ENCODE data around the gene TTC6. TPM values are rescaled to one million over a fixed set of nuclear protein-coding genes. Genes with fewer than 3 reads are reported as not detected.

The TTC6 gene
- total RNA-seq, 1 experiment from 2014 or later = not detected

GRCh38 chr14:37593511-37594237 is 1.8 kb upstream of the TTC6 start:
- in situ Hi-C loops (cut with HindIII; ENCODE audit: low sequenced_read_pairs) = no loop called here
- no peak for DNase-seq (ENCODE audit: low spot score)

GRCh38 chr14:37594238-37594970 is 1.0 kb upstream of the TTC6 start:
- in situ Hi-C loops (cut with HindIII; ENCODE audit: low sequenced_read_pairs) = no loop called here
- DNase-seq (ENCODE audit: low spot score) = peak; percentile 49

GRCh38 chr14:37595809-37596621 is 586 bp downstream of the TTC6 start:
- in situ Hi-C loops (cut with HindIII; ENCODE audit: low sequenced_read_pairs) = no loop called here
- DNase-seq (ENCODE audit: low spot score) = no peak

GRCh38 chr14:37596790-37597472 is 1.5 kb downstream of the TTC6 start:
- no peak for DNase-seq (ENCODE audit: low spot score)
- in situ Hi-C loops (cut with HindIII; ENCODE audit: low sequenced_read_pairs) = no loop called here

GRCh38 chr14:37597538-37597913 is 2.1 kb downstream of the TTC6 start:
- in situ Hi-C loops (cut with HindIII; ENCODE audit: low sequenced_read_pairs) = no loop called here

GRCh38 chr14:37597914-37598746 is 2.7 kb downstream of the TTC6 start:
- no peak for DNase-seq (ENCODE audit: low spot score)
- in situ Hi-C loops (cut with HindIII; ENCODE audit: low sequenced_read_pairs) = no loop called here

More at GRCh38 chr14:37597538-37597913, 2.1 kb downstream of the TTC6 start:
- DNase-seq (ENCODE audit: low spot score) = no peak

GRCh38 chr14:37598747-37599506 is 3.5 kb downstream of the TTC6 start:
- no peak for DNase-seq (ENCODE audit: low spot score)
- in situ Hi-C loops (cut with HindIII; ENCODE audit: low sequenced_read_pairs) = no loop called here

GRCh38 chr14:37599507-37600368 is 4.3 kb downstream of the TTC6 start:
- DNase-seq (ENCODE audit: low spot score) = no peak
- in situ Hi-C loops (cut with HindIII; ENCODE audit: low sequenced_read_pairs) = no loop called here

GRCh38 chr14:37600880-37601741 is 5.7 kb downstream of the TTC6 start:
- DNase-seq (ENCODE audit: low spot score) = no peak
- in situ Hi-C loops (cut with HindIII; ENCODE audit: low sequenced_read_pairs) = no loop called here

GRCh38 chr14:37601865-37602264 is 6.4 kb downstream of the TTC6 start:
- in situ Hi-C loops (cut with HindIII; ENCODE audit: low sequenced_read_pairs) = no loop called here
- no peak for DNase-seq (ENCODE audit: low spot score)

GRCh38 chr14:37602605-37603453 is 7.4 kb downstream of the TTC6 start:
- DNase-seq (ENCODE audit: low spot score) = no peak
- in situ Hi-C loops (cut with HindIII; ENCODE audit: low sequenced_read_pairs) = no loop called here

- no peak for DNase-seq (ENCODE audit: low spot score)
- in situ Hi-C loops (cut with HindIII; ENCODE audit: low sequenced_read_pairs) = no loop called here
Measured at GRCh38 chr14:37603688-37604251, 8.3 kb downstream of the TTC6 start.

GRCh38 chr14:37606678-37607077 is 11.2 kb downstream of the TTC6 start:
- no peak for DNase-seq (ENCODE audit: low spot score)
- in situ Hi-C loops (cut with HindIII; ENCODE audit: low sequenced_read_pairs) = no loop called here

- DNase-seq (ENCODE audit: low spot score) = no peak
- in situ Hi-C loops (cut with HindIII; ENCODE audit: low sequenced_read_pairs) = no loop called here
Measured at GRCh38 chr14:37608649-37609048, 13.2 kb downstream of the TTC6 start.

- DNase-seq (ENCODE audit: low spot score) = no peak
- in situ Hi-C loops (cut with HindIII; ENCODE audit: low sequenced_read_pairs) = no loop called here
Measured at GRCh38 chr14:37610945-37611523, 15.6 kb downstream of the TTC6 start.
